HL-60 (cell line): Measurements from ENCODE around the gene PRRT1.

ENCODE experiments used
- CTCF ChIP-seq: IDR thresholded peaks from one replicate; pipeline ENCODE4 v1.5.1; 2011; ENCODE audit warnings: low read length, control low read depth, inconsistent platforms; ENCODE audit not compliant: insufficient read depth
- GABPA ChIP-seq: IDR thresholded peaks from 2 replicates; pipeline ENCODE4 v1.6.1; 2012; ENCODE audit warnings: low read depth
- POLR2AphosphoS5 ChIP-seq: IDR thresholded peaks from 2 replicates; pipeline ENCODE4 v1.6.1; 2012; ENCODE audit warnings: low read depth
- SPI1 ChIP-seq: IDR thresholded peaks from 2 replicates; pipeline ENCODE4 v1.6.1; 2012; ENCODE audit warnings: low read depth, mild to moderate bottlenecking, borderline replicate concordance
- TF ChIP-seq, protein P1 (sequence below): IDR thresholded peaks from 2 replicates; pipeline ENCODE4 v1.6.1; 2012; ENCODE audit warnings: low read depth; ENCODE audit not compliant: insufficient replicate concordance

GRCh38 chr6:32132110-32132509, 19.6 kb downstream of the PRRT1 start:
- TF ChIP-seq CTCF, result no peak
- no peak for TF ChIP-seq POLR2AphosphoS5
- TF ChIP-seq GABPA, result no peak
- TF ChIP-seq, protein P1, sequence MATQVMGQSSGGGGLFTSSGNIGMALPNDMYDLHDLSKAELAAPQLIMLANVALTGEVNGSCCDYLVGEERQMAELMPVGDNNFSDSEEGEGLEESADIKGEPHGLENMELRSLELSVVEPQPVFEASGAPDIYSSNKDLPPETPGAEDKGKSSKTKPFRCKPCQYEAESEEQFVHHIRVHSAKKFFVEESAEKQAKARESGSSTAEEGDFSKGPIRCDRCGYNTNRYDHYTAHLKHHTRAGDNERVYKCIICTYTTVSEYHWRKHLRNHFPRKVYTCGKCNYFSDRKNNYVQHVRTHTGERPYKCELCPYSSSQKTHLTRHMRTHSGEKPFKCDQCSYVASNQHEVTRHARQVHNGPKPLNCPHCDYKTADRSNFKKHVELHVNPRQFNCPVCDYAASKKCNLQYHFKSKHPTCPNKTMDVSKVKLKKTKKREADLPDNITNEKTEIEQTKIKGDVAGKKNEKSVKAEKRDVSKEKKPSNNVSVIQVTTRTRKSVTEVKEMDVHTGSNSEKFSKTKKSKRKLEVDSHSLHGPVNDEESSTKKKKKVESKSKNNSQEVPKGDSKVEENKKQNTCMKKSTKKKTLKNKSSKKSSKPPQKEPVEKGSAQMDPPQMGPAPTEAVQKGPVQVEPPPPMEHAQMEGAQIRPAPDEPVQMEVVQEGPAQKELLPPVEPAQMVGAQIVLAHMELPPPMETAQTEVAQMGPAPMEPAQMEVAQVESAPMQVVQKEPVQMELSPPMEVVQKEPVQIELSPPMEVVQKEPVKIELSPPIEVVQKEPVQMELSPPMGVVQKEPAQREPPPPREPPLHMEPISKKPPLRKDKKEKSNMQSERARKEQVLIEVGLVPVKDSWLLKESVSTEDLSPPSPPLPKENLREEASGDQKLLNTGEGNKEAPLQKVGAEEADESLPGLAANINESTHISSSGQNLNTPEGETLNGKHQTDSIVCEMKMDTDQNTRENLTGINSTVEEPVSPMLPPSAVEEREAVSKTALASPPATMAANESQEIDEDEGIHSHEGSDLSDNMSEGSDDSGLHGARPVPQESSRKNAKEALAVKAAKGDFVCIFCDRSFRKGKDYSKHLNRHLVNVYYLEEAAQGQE, result no peak
- no peak for TF ChIP-seq SPI1
